WI38 (cell line): ENCODE data around the gene VIL1.

Experiments used
- H3K4me3 ChIP-seq: 2 replicates; pipeline ENCODE4 v1.5.1; 2011; ENCODE audit warnings: low read depth, mild to moderate bottlenecking, control low read depth, low read length
- CTCF ChIP-seq: IDR thresholded peaks from 2 replicates; pipeline ENCODE4 v1.5.1; 2012; ENCODE audit warnings: low read depth, mild to moderate bottlenecking, control low read depth, low read length

VIL1 gene

GRCh38 chr2:218425531-218425930 is 6.6 kb downstream of the VIL1 start:
- TF ChIP-seq CTCF = no peak
- no peak overlapping the region for H3K4me3 ChIP-seq

- no peak for TF ChIP-seq CTCF
- H3K4me3 ChIP-seq = no peak overlapping the region
Measured at GRCh38 chr2:218427741-218428140, 8.8 kb downstream of the VIL1 start.

GRCh38 chr2:218428846-218429558 is 10.1 kb downstream of the VIL1 start:
- TF ChIP-seq CTCF = no peak
- no peak overlapping the region for H3K4me3 ChIP-seq

GRCh38 chr2:218429911-218430692 is 11.2 kb downstream of the VIL1 start:
- TF ChIP-seq CTCF = no peak
- no peak overlapping the region for H3K4me3 ChIP-seq

DNA sequence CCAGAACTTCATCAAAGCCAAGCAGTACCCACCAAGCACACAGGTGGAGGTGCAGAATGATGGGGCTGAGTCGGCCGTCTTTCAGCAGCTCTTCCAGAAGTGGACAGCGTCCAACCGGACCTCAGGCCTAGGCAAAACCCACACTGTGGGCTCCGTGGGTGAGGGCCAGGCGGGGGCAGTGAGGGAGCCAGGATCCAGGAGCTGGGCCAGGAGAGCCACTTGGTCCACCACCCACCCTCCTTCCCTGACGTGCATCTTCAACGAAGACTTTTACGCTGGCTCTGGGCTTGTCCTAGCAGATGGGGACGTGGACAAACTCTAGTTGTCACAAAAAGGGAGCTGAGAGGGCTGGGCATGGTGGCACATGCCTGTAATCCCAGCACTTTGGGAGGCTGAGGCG is 11.8 kb downstream of the VIL1 start:
- no peak overlapping the region for H3K4me3 ChIP-seq
- TF ChIP-seq CTCF = no peak

- no peak overlapping the region for H3K4me3 ChIP-seq
- TF ChIP-seq CTCF = no peak
Measured at GRCh38 chr2:218431878-218432277, 13.0 kb downstream of the VIL1 start.

GRCh38 chr2:218432676-218433365 is 13.9 kb downstream of the VIL1 start:
- TF ChIP-seq CTCF = no peak
- no peak overlapping the region for H3K4me3 ChIP-seq
